Kidney epithelial cell (primary cell): ENCODE measurements around the gene IFFO2. TPM values are rescaled to one million over a fixed set of nuclear protein-coding genes. Genes with fewer than 3 reads are reported as not detected.
A peak's percentile ranks its signal among the peaks of the same experiment; 100 is the strongest.

ENCODE experiments used
- DNase-seq: peaks from one replicate; pipeline ENCODE4 v3.0.0-alpha.2; 2010; ENCODE audit warnings: low read depth
- H3K27me3 ChIP-seq: 2 replicates; pipeline ENCODE4 v1.6.0; 2011; ENCODE audit warnings: low read length; ENCODE audit not compliant: control insufficient read depth, insufficient read depth
- H3K36me3 ChIP-seq: 2 replicates; pipeline ENCODE4 v1.5.1; 2011; ENCODE audit warnings: low read length; ENCODE audit not compliant: control insufficient read depth, insufficient read depth
- H3K4me3 ChIP-seq: 2 replicates; pipeline ENCODE4 v1.5.1; 2011; ENCODE audit warnings: low read depth, mild to moderate bottlenecking, control low read depth, low read length
- total RNA-seq: library from RNA; depleted of rRNA; stranded (reverse); fragments of >200 nt; gene quantifications from 2 replicates; pipeline ENCODE4 v1.2.3, GENCODE V29; 2015
- TF ChIP-seq, protein P1 (sequence below): IDR thresholded peaks from 2 replicates; pipeline ENCODE4 v1.5.1; 2011; ENCODE audit warnings: mild to moderate bottlenecking, moderate library complexity, low read length, control low read depth, inconsistent platforms; ENCODE audit not compliant: insufficient read depth, poor library complexity, severe bottlenecking

IFFO2 gene
- total RNA-seq, 1 donor from 2014 or later, result 25.3 TPM

DNA sequence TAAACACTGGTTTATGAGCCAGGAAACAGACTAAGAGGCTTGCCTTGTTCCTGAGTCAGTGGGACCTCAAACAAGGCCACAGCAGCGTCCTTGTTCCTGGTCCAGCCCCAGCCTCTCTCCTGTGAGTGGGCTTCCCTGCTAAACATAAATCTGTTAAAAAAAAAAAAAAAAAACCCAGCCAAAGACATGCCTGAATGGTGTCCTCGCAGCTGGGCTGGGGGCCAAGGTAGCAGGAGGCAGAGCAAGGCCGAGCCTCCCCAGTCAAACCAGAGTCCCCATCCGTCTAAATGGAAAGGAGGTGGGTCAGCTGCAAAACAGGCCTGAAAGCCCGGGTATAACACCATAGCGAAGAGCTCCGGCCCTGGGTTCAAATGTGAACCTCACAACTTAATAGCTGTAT, 18.1 kb upstream of the IFFO2 start:
- DNase-seq, result no peak
- Histone ChIP-seq H3K4me3 (no peak overlapping the region), H3K36me3 (no peaks in the 10 kb centered on the region), H3K27me3 (no peaks in the 10 kb centered on the region)
- TF ChIP-seq, protein P1, sequence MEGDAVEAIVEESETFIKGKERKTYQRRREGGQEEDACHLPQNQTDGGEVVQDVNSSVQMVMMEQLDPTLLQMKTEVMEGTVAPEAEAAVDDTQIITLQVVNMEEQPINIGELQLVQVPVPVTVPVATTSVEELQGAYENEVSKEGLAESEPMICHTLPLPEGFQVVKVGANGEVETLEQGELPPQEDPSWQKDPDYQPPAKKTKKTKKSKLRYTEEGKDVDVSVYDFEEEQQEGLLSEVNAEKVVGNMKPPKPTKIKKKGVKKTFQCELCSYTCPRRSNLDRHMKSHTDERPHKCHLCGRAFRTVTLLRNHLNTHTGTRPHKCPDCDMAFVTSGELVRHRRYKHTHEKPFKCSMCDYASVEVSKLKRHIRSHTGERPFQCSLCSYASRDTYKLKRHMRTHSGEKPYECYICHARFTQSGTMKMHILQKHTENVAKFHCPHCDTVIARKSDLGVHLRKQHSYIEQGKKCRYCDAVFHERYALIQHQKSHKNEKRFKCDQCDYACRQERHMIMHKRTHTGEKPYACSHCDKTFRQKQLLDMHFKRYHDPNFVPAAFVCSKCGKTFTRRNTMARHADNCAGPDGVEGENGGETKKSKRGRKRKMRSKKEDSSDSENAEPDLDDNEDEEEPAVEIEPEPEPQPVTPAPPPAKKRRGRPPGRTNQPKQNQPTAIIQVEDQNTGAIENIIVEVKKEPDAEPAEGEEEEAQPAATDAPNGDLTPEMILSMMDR, result no peak

DNA sequence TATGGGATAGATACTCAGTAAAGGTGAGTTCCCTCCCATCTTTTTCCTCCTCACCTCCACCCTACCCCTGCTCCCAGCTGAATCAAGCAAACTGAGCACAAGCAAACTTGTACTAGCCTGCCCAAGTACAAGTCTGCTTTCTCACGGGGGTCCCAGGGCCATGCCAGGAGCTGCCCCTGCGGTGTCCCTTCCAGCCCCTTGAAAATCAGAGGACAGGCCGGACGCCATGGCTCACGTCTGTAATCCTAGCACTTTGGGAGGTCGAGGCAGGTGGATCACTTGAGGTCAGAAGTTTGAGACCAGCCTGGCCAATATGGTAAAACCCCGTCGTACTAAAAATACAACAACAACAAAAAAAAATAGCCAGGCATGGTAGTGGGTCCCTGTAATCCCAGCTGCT, 17.5 kb upstream of the IFFO2 start:
- no peak overlapping the region for H3K4me3 ChIP-seq
- TF ChIP-seq, protein P1, result no peak
- H3K36me3 ChIP-seq, result no peaks in the 10 kb centered on the region
- H3K27me3 ChIP-seq, result no peaks in the 10 kb centered on the region
- DNase-seq, result no peak

DNA sequence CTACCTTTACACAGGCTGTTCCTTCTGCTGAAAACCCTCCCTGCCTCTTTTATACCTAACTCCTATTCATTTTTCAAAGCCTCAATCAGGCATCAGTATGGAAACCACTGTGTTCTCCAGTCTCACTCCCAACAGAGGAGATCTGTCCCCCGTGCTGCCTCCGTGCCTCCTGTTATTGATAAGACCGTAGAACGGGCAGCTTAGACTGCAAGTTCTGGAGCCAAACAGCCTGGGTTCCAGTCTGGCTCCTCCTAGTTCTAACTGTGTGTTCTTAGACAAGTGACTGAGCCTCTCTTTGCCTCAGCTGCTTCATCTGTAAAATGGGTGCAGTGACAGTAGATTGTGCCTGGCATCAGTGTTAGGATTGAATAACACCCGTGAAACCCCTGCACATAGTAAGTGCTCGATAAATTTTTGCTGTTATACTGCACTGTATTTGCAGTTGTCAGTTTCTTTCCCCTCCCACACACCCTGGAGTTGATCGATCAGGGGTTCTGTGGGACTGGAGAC, 17.0 kb upstream of the IFFO2 start:
- no peak overlapping the region for H3K4me3 ChIP-seq
- no peaks in the 10 kb centered on the region for H3K27me3 ChIP-seq
- TF ChIP-seq, protein P1, result no peak
- no peaks in the 10 kb centered on the region for H3K36me3 ChIP-seq
- no peak for DNase-seq

DNA sequence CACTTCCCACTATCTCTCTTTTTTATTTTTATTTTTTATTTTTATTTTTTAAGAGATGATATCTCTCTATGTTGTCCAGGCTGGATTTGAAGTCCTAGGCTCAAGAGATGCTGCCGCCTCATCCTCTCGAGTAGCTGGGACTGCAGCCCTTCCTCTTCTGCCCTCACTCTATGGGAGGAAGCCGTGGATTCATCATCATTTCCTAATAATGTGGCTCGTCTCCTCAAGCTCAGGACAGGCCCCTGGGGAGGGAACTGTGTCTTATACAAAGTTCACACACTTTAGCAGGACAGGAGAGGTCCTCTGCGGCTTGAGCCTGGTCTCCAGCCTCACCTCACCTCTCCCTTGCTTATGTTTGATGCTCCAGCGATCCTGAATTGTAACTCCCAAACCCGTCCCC, 16.5 kb upstream of the IFFO2 start:
- TF ChIP-seq, protein P1, result no peak
- Histone ChIP-seq H3K36me3 (no peaks in the 10 kb centered on the region), H3K4me3 (no peak overlapping the region), H3K27me3 (no peaks in the 10 kb centered on the region)
- no peak for DNase-seq

DNA sequence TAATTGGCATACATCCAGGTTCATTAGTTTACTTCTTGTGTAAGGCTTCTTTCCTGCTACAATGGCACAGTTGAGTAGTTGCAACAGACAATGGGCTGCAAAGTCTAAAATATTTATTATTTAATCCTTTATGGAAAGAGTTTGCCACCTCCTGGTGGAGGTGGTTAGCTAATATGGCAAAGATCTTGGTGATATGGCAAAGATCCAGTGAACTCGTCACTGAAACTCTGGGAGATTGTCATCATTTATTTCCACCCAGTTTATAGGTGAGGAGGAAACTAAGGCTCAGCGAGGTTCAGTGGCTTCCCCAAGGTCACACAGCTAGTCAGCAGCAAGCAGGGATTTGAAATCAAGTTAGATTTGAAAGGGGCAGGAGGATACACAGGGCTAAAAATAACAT, 16.1 kb upstream of the IFFO2 start:
- TF ChIP-seq, protein P1, result peak; percentile 21
- H3K27me3 ChIP-seq, result no peaks in the 10 kb centered on the region
- no peaks in the 10 kb centered on the region for H3K36me3 ChIP-seq
- no peak overlapping the region for H3K4me3 ChIP-seq
- no peak for DNase-seq

DNA sequence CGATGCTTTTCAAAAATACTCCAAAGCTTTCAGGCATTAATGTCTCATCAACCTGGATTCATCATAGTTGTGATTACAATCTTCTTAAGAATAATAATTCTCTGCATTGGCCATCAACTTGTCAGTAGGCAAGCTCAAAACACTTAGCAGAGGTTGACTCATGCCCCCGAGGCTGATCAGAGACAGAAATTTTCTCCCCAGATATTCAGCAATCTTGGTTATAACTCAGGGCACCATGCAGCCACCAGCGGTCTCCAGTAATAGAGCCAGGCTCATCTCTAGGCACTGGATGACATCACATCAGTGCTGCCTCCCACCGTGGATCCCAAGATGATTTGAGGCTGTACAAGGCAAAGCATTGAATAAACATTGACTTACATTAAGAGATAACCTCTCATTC, 14.3 kb upstream of the IFFO2 start:
- Histone ChIP-seq H3K36me3 (no peaks in the 10 kb centered on the region), H3K27me3 (no peaks in the 10 kb centered on the region), H3K4me3 (no peak overlapping the region)
- TF ChIP-seq, protein P1, result no peak
- no peak for DNase-seq
